NCI-H774 (cell line): ENCODE measurements around the gene SLC34A3.

Experiments
- DNase-seq: peaks from one replicate; lab custom pipeline; 2025; lab: John Stamatoyannopoulos, UW

The SLC34A3 gene

DNA sequence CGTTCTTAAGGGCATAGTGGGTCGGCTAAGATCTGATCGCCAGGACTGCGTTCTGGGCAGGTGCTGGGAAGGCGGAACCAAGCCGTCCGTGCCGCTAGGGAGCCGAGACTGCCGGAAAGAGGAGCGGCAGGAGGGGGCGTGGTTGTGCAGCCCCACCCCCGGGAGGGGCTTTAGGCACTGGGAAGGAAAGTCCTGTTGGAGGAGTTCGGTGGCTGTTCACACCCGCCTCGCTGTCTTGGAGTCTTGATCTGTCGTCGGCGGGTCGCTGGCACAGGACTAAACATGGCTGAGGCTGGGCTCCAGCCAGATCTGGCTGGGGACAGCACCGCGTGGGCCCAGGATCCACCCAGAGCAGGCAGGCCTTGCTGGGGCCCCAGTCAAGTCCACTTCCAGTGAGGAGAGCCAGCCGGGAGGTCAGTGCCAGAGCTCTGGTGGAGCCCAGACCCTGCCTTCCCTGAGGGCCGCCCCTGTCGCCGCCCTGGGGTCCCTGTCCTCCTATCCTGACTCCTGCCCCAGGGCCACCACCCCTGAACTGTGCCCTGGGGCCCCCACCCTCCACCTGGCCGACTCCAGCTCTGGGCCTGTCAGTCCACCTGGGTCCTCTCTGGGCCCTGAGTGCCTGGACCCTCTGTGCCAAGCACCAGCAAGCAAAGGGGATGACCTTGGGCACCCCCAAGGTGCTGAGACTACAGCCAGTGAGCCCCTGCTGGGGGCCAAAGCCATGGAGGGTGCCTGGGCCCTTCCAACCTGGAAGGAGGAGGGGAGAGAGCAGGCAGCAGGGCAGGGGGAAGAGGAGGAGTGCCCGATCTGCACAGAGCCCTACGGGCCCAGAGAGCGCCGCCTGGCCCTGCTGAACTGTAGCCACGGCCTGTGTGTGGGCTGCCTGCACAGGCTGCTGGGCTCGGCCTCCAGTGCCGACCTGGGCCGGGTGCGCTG lies 13.2 kb upstream of the SLC34A3 start:
- DNase-seq, result no peak

DNA sequence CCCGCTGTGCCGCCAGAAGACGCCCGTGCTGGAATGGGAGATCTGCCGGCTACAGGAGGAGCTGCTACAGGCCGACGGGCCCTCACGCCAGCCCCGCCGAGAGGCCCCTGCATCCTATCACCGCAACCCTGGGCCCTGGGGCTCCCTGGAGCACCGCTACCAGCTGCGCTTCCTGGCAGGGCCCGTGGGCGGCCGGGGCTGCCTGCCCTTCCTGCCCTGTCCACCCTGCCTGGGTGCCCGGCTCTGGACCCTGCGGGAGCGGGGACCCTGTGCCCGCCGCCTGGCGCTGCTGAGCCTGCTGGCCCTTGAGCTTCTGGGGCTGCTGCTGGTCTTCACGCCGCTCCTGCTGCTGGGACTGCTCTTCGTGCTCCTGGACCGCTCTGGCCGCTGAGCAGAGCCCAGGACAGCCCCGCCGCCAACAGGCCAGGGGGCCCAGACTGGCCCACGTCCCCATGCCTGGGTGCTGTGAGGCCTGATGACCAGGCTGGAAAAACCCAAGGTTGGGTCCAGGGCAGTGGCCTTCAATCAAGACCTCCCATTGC lies 12.4 kb upstream of the SLC34A3 start:
- DNase-seq, result no peak

DNA sequence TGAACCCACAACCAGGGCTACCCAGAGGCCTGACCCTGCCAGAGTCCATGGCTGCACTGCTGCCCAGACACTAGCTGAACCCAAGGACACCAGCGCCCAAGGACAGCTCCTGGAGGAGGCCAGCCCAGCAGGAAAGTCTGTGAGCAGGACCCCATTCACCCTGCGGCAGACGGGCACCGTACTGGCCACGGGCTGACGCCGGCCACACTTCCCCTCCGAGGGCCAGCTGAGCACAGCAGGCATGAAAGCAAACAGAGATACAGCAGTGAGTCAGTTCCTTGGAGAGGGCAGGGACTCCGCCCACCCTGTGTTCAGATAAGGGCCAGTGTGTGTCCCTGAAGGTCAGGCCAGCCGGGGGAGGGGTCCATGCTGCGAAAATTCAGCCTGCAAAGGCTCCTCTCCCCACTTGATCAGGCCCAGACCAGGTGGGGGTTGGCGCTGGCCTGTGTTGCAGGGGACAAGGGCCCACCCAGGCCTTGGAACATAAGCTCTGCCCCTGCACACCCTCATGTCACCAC lies 11.9 kb upstream of the SLC34A3 start:
- DNase-seq, result no peak

DNA sequence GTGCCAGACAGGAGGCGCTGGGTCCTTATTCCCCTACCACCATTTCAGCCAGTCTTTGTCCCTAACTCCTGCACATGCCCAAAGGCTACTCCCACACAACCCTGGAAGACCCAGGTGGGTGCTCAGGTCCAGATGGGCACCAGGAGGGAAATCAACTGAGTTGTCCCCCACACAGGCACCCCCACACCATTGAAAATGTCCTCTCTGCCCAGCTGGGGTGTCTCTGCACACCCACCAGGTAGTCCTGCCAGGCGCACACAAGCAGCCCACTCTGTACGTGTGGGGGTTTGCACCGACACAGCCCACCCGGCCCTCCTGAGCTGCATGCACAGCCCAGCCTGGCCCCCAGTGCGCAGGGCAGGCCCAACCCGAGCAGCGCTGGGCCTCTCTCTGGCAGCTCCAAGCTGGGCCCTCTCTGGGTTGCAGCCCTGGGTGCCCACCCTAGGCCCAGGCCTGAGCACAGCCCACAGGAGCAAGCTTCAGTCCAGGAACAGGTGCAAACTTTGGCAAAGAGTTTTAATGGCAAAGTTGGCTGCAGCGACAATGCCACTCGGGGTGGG lies 10.9 kb upstream of the SLC34A3 start:
- no peak for DNase-seq

- no peak for DNase-seq
These were observed 10.2 kb upstream of the SLC34A3 start for GRCh38 chr9:137220317-137221094.

DNA sequence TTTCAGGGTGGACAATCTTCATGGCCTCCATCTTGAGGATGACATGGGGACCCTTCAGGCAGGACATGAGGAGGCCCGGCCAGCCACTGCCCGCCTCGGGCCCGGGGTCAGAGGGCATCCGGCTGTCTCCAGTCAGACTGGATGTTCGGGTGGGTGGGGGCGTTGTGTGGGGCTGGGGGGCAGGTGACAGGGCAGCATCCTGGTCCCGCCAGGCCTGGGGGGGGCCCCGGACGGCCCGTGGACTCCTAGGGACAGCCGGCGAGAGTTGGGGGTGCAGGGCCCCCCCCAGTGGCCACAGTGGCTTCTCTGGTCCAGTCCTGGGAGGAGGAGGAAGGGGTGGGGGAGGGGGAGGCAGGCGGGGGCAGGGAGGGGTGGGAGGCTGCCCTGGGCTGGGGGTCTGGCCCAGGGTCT lies 9.6 kb upstream of the SLC34A3 start:
- DNase-seq, result no peak

GRCh38 chr9:137221506-137222111 lies 9.1 kb upstream of the SLC34A3 start:
- DNase-seq, result no peak

DNA sequence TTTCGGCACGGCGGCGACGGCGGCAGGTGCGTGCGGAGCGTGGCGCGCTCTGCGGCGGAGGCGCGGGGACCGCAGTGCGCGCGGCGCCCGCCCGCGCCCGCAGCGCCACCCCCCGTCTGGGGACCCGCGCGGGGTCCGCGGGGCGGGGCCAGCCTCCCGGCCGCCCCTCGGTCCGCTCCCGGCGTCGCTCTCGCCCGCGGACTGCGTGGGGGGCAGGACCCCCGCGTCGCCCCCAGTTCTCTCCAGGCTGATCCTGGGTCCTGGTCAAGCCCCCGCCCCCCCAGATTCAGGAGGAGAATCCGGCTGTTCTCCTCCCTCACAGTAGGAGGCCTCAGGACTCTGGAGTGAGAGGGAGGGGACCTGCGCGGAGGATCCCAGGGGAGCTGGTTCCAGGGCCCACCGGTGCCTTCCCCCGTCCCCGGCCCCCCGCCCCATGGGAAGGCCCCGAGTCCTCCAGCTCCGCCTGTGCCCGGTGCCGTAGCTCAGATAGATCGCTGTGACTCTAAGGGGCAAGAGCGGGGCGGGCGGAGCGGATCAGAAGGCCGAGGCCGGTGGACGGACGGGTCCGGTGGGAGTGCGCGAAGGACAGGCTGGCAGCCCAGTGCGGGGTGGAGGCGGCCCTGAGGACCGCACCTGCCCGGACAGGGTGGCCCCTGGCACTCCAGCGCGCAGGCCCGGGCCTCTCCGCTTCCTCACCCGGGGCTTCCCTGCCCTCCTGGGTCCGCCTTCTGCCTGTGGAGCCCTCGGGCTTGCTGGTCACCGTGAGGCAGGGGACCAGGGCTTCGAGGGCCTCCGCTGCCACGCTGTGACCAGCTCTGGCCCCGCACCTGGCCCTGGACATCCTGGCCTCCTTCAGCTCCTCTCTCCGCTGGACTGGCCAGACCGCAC lies 8.3 kb upstream of the SLC34A3 start, which contains the start of gene RNF208:
RNF208 (minus strand) TSS at position 51 of the 888 bp plus-strand sequence. CDS start 1,028 bp downstream, outside the sequence.
- no peak for DNase-seq

- DNase-seq, result peak; percentile 97
These were observed 7.4 kb upstream of the SLC34A3 start for GRCh38 chr9:137223078-137223970.

- DNase-seq, result no peak
These were observed 5.6 kb upstream of the SLC34A3 start, which contains the start of gene CYSRT1 for GRCh38 chr9:137224830-137225694. CYSRT1 (plus strand) TSS chr9:137225174; CDS start chr9:137225622, 448 bp downstream.

- no peak for DNase-seq
These were observed 4.9 kb upstream of the SLC34A3 start for GRCh38 chr9:137225699-137226331.

- DNase-seq, result no peak
These were observed 4.2 kb upstream of the SLC34A3 start for GRCh38 chr9:137226338-137227053.

GRCh38 chr9:137227054-137227852 lies 3.4 kb upstream of the SLC34A3 start, which contains the start of gene RNF224:
RNF224 (plus strand) TSS chr9:137227502; CDS start chr9:137228336, 834 bp downstream.
- peak; percentile 71 for DNase-seq

- DNase-seq, result no peak
These were observed 2.7 kb upstream of the SLC34A3 start for GRCh38 chr9:137227853-137228505.

DNA sequence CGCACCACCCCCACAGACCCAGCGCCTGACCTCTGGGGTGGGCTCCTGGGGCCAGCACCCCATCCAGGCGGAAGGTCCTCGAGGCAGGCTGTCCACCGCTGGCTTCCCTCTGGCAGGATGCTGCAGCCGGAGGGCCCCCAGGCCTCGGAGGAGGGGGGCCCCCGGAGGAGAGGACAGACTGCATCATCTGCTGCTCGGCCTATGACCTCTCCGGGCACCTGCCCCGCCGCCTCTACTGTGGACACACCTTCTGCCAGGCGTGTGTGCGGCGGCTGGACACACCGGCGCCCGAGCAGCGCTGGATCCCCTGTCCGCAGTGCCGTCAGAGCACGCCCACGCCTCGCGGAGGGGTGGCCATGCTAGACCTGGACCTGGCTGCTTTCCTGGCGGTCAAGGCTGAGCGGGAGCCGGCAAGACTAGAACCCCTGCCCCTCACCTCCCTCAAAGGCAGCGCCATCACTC lies 2.2 kb upstream of the SLC34A3 start:
- no peak for DNase-seq
